GM19397 (cell line): ENCODE measurements around the gene CYP8B1.

Experiments
- ATAC-seq: cut with Tn5 transposase; IDR thresholded peaks from one replicate; pipeline ENCODE4 v1.9.1; 2021; ENCODE audit warnings: mild to moderate bottlenecking, moderate library complexity; ENCODE audit not compliant: unreplicated experiment

The CYP8B1 gene

DNA sequence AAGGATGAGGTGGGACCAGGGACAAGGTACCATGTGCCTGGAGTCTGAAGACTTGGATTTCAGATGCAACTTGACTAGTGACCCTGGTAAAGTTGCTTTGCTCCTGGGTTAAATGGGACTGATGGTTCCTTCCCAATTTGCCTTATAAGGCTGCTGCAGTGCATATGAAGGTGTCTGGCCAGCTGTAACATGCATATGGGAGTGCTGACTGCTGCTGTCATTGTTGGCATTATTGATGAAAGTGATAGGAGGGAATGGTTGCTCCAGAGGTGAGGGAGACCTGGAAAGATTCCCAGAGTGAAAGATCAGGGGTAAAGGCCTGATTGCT is 20.5 kb downstream of the CYP8B1 start:
- no peak for ATAC-seq

DNA sequence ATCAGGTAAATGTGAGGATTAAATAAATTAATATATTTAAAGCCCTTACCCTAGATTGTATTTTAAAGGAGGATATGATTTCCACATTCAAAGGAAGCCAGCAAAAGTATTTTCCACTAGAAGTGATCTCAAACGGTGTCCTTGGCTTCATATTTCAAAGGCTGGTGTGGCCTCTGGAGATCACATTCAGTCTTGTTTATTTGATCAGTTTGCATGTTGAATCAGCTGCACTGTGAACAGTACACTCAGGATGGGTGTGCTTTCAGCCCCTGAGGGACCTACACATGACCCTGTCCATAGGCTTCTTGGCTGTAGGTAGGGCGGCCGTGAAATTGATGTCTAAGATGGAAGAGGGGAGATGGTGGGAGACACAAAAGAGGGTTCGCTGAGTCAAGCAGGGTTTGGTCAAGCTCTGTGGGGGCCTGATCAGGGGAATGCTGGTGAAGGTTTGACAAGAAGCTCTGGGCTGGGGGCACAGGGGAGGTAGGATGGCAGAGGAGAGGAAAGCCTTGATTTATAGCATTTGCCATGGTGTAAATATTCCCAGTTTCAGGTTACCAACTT is 21.9 kb downstream of the CYP8B1 start:
- ATAC-seq, result no peak

DNA sequence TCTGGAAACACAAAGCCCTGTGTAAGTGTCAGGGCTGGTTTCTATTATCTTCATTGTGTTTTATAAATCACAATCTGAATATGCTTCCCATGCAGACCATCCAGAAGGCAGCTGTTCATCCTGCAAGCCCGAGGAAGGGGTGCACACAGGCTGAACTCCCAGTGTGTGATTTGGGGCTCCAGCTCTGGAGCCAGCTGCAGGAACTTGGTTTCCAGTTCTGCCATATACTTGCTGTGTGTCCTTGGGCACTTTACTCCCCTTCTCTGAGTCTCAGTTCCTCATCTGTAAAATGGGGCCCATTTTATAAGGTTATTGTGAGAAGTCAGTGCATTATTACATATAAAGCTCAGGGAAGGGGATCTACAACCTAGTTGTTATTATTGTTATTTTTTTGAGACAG is 22.6 kb downstream of the CYP8B1 start:
- ATAC-seq, result no peak

DNA sequence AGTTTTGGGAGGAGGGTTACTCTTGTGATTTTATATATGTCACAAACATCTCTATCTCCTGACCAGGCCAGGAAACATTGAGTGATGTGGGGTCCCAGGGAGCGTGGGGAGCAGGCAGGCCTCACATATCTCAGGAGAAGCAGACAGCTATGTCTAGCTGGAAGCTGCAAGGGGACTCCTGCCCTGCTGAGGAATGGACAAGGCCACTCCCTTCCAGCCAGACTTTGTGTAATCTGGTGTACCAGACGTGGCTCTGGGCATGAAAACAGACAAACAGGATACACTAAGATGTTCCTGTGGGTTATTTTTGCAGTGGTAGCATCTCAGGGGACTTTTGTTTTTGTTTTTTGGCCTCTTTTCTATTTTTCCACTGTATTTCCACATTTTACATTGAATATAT is 23.2 kb downstream of the CYP8B1 start:
- ATAC-seq, result no peak

DNA sequence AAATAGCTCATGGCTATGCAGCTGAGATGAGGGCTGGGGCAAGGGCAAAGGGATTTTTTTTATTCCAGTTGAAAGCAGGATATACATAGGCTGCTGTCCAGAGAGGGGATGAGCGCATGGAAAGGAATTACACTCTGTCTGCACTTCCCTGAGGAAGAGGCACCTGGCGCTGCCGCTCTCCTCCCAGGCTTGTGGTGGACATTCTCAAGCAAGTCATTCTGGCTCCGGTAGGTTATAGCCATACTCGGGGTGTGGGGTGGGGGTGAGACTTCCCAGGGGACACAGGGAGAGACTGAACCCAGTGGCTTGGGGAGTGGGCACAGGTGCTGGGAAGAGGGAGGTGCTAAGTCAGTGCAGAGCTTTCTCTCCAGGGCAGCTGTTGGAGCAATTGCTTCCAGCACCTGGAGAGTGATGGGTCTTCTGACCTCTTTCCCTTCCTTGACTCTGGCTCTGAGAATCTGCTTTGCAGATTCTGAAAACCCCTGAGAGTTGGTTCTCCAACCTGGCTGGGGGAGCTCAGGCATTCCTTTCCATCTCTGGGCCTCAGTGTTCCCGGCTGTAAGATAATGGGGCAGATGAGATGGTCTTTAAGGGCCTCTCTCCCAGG is 24.3 kb downstream of the CYP8B1 start:
- no peak for ATAC-seq

DNA sequence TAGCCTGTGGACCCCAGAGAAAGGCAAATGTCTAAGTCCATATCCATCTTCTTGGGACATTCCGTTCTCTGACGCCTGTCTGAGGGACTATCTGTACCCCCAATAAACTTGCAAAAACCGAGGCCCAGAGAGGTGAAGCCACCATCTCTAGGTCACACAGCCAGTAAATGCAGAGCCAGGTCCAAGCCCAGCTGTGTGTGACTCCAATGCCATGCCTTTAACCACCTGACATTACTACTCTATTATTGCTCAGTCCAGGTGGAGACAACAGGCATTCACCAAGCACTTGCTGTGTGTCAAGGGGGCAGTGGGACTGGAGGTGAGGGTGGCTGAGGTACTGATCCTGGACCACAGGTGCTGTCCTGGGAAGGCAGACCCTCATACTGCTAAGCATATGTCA is 25.4 kb downstream of the CYP8B1 start:
- ATAC-seq, result no peak

DNA sequence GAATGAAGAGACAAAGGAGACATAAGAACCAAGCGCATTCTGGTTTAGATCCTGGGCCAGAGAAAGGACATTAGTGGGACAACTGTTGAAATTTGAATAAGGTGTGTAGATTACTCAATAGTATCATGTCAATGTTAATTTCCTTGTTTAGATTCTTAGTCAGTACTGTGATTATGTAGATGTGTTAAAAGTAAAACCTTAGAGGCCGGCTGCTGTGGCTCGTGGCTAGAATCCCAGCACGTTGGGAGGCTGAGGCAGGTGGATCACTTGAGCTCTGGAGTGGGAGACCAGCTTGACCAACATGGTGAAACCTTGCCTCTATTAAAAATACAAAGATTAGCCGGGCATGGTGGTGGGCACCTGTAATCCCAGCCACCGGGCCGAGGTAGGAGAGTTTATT is 26.7 kb downstream of the CYP8B1 start:
- no peak for ATAC-seq

DNA sequence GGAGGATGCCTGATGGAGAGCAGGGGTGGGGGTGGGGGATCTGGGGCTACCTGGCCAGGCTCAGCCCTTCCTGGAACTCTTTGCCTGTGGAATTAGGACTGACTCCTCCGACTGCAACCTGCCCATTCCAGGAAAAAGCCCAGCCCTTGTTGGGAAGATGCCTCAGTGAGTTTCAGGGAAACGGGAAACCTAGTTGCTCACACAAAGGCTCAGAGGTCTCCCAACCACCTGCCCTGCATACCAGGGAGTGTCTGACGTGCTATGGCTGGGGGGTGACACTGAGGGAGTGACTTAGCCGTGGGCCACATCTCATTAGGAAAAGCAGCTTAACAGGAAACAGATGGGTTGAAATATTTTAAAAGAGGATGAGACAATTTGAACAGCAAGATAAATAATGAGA is 27.9 kb downstream of the CYP8B1 start:
- no peak for ATAC-seq

DNA sequence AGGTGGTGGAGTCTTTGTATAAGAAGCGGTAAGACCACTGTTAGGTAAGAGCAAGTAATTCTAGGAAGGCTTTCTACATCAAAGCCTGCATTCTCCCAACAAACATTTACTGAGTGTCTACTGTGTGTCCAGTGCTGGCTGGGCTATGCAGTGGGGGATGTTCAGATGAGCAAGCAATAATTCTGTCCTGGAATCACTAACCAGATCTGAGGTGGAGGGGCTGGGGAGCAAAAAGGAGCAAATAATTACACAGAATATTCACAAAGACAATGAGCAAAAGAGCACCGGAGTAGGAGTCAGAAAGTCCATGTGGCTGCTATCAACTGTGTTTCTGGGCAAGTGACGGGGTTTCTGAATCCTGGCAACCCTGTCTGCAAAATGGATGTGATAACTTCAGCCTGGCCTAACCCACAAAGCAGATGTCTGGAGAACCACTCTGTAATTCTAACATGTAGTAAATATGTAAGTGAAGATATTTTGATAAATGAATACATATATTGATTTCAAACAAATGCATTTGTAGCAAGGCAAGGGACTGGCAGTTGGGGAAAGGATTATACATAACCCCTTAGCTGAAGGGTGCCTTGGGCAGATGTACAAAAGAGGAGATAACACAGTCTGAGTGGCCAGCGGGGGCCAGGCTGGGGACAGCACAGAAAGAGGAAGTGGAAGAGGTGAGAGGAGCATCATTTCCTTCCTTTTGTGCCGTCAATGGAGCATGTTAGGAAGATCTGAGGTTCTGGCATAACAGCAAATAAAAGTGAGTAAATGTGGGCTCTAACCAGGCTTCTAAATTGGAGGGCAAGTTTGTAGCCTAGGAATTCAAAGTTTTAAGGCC is 28.8 kb downstream of the CYP8B1 start:
- ATAC-seq, result no peak

DNA sequence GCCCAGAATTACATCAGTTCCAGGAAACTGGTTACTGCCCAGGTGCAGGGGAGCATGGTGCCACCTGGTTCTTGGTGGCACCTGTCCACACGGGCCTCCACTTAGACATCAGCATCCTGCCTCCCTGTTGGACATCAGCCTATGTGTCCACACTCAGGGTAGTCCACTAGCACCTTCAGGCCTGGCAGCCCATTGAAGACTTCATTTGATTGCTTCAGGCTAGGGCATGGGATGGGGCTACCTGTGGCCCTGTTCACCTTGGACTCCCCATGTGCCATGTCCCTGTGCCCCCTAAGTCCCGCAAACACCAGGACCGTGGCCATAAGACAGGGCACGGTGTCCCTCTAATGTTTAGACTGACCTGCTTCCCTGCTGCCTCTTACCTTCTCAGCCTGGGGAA is 30.9 kb downstream of the CYP8B1 start:
- no peak for ATAC-seq

DNA sequence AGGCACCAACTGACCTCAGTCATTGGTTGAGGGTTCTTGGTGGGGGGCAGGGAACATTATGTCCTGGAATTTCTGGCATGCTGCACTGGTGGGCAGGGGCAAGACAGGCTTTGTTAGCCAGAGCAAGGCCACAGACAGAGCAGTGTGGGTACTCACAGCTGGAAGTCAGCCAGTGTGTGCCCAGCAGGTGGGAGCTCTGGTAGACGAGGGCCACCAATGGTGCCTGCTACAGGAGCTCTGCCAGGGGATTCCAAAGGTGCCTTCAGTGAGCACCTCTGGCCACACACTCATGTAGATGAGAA is 31.3 kb downstream of the CYP8B1 start:
- no peak for ATAC-seq

DNA sequence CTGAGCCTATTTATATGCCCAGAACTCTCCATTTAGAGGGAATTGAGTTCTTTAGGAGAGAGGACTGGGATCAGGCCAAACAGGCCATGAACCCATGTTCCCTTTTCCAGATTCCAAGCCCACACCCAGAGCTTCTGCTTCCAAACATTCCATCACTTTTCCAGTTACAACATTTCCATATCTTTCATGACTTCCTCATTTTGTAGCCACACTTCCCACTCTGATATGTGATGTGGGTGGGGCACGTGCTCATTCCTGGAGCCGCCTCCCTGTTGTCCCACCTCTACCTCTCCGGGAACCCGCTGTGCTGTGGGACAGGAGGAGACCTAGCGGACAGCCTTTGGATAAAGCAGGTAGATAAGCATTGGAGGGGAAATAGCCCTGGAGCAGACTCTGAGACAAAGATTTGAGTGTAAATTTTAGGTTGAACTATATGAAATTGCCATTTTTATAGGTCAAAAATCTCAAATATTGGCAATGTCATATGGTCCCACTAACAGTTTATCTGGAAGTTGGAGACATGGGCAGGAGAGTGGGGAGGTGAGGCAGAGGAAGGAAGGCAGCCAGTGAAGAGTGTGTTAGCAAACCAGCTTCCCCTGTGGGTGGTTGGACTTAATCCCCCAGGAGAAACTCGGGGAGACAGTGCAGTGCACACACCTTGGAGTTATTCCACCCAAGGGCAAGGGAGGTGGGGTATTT is 31.8 kb downstream of the CYP8B1 start:
- ATAC-seq, result no peak

DNA sequence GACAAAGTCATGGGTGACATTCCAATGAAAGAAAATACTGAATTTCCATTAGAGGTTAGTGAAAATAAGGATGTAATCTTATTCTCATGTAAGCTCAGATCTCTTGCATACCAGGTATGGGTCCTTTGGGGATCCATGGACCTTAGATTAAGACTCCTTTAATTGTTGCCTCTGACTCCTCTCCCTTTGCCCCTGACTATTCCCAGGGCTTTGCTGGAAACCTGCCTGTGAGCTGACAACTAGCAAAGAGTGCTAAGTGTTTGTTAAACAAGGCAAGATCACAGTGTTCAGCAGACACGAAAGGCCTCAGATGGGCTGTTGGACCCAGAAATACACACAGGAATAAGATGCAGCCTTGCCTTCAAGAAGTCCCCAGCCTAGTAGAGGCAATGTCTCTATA is 34.3 kb downstream of the CYP8B1 start:
- no peak for ATAC-seq

DNA sequence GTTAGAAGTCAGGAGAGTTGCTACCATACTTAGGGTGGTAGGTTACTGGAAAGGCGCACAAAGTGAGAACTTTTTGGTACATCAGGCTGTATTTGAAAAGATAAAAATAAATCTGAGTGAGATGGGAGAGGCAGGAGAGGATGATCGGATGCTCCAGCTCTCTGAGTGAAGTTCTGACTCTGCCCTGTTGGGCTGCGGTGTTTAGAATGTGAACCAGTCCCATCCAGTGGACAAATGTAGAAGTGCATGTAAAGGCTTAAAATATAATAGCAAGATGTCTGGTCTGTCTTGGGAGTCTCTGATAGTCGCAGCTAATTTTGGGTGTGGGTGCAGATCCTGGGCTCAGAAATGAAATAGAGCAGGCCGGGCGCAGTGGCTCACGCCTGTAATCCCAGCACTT is 36.1 kb downstream of the CYP8B1 start:
- peak; percentile 85 for ATAC-seq

DNA sequence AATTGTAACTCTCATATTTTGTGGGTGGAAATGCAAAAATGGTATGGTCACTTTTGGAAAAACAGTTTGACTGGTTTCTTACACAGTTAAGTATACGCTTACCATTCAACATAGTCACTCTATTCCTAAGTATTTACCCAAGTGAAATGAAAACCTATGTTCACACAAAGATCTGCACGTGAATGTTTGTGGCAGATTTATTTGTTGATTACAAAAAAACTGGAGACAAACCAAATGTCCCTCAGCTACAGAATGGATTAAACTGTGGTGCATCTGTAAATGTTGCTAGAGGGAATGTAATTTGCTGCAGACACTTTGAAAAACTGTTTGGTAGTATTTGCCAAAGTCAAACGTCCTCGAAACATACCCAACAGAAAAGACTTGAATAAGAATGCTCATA is 37.1 kb downstream of the CYP8B1 start:
- no peak for ATAC-seq

DNA sequence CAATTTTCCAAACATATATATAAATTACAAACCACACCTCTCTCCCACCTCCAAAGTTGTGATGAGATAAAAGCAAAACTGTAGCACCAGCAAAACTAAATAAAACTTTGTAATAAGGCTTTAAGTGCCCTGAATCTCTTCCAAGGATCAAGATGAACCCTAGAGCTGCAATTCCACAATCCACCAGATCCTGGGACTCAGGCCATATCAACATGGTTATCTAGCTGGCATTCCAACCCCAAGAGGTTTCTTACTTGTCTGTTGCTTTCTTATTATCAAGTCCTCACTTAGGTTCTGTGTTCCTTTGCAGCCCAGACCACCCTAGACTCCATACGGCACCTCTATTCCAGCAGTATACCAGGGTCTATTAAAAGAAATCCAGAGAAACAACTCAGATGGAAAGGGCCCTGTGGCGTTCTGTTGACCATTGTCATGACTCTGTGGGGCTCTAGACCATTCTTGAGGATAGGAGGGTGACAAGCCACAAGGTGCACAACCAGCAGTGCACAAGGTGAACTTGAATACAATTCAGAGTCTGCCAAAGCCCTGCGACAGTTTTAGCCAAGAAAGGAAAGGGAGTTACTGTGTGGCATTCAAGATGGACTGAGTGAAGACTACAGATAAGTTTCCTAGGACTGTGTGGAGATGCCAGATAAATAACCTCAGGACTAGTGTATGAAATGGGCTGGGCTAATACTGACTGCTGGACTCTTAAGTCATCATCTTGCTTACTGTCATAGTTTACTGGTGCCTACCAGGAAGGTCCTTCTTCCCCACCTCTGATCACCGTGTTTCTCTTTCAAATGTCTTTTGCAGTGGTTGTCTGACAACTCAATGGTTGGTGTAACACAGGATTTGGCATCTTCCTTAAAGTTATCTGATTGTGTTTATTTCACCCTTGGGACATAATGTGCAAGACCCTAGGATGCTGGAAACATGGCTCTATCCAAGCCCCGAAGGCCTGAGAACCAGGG is 39.2 kb downstream of the CYP8B1 start:
- ATAC-seq, result no peak

DNA sequence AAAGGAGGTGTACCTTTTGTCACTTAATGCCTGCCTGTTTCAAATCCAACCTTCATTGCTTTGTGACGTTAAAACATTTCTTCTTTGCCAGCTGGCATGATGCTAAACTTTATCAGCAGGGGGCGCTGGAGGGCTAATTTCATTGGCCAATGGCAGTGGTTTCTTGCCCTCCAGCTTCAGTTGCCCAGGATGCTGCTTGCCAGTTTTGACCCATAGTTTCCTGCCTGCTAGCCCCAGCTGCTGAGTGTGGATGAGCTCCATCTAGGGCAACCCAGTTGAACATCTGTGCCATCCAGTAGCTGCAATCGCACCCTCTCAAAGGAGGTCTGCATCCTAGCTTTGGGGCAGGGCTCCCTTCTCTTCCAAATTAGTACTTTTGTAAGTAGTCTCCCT is 44.4 kb downstream of the CYP8B1 start:
- ATAC-seq, result no peak

DNA sequence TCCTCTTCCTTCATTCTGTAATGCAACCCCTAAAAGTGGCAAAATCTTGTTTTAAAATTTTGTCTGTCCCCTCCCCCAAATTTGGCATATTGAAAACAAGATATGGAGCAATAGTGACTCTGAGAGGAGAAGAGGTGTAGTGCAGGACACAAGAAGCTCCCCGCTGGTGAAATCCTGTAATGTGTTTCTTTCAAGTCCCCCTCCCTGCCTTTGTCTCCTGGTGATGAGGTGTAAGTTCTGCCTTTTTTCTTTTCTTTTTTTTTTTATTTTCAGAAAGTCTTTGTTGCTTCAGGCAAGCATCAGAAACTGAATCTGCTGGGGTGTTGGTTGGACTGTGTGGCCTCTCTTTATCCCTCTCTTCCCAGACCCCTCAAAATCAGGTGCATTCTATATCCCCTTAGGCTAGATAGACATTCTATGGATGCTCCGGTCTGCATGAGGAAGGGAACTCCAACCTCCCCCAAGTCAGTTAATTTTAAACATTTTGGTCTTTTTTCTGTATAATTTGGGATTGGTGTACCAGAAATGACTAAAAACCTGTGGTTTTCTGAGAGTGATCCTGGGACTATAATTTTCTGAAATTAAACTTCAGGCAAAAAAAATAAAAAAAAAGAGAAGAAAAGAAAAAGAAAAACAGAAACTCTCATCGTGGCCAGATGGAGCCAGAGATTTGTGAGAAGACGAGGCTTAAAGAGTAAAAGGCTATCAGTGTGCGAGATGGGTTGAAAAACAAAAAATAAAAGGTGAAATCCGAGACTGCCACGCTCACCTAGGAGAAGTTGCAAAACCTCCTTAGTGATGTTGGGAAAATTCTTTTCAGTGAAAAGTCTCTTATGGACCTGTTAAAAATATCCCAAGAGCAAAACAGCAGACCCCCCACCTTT is 45.0 kb downstream of the CYP8B1 start:
- ATAC-seq, result no peak

DNA sequence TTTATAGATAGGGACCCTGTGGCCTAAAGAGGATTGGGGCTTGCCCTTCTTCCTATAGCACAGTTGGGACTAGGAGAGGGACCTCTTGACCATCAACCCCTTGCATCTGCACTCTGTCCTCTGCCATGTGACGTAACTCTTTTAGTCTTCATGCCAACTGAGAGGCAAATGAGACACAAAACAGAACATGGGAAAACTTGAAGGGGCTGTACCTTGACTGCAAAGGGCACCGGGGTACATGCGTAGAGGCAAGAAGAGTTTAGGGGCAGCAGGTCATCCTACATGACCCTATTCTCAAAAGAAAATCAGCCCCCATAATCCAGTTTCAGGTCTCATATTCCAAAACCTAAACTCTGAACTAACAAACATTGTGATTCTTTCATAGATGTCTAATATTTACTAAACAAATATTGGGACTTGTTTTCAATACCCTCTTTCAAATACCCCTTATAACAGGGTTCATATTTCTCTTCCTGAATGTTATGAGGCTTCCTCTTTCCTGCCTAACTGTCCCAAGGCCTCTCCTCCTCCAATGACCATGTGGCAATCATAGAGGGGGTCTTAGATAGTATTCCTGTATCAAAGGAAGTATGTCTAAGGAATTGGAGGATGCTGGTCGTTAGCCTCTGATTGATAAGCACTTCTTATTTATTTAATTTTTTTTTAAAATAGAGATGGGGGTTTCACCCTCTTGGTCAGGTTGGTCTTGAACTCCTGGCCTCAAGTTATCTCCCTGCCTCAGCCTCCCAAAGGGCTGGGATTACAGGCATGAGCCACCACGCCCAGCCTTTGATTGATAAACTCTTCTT is 45.8 kb downstream of the CYP8B1 start:
- no peak for ATAC-seq
